Stomach (tissue), 9 donors: ENCODE data around the gene WDR27. TPM values are rescaled to one million over a fixed set of nuclear protein-coding genes. Genes with fewer than 3 reads are reported as not detected.

ENCODE experiments used
- DNase-seq, 2 donors: peaks; one replicate each; pipeline versions ENCODE4 v3.0.0 to v3.0.0-alpha.2; 2013 to 2019
- H3K27ac ChIP-seq, 5 donors: fragments of 200-600 bp in 4 of 5; sonication (generic) in 4 of 5; one replicate each; pipeline ENCODE4 v1.5.1; 2013 to 2019; ENCODE audit warnings: mild to moderate bottlenecking in 1 of 5, moderate library complexity in 1 of 5
- H3K27me3 ChIP-seq, 3 donors: fragments of 200-600 bp; sonication (generic); one replicate each; pipeline ENCODE4 v1.5.1; 2017 to 2019; ENCODE audit warnings: mixed run types in 1 of 3
- H3K36me3 ChIP-seq, 4 donors: fragments of 200-600 bp; sonication (generic); 1 replicate in 3 of 4; 2 replicates in 1 of 4; pipeline ENCODE4 v1.5.1; 2016 to 2019
- H3K4me1 ChIP-seq, 4 donors: fragments of 200-600 bp; sonication (generic); one replicate each; pipeline ENCODE4 v1.5.1; 2016 to 2019
- H3K4me3 ChIP-seq, 4 donors: fragments of 200-600 bp; sonication (generic) in 3 of 4; one replicate each; pipeline ENCODE4 v1.5.1; 2016 to 2019; ENCODE audit warnings: mild to moderate bottlenecking in 1 of 4
- H3K9me3 ChIP-seq, 4 donors: fragments of 200-600 bp; sonication (generic); one replicate each; pipeline ENCODE4 v1.5.1; 2016 to 2019
- CTCF ChIP-seq, 7 experiments: fragments of 450-650 bp in 4 of 7; fragments of 200-600 bp in 3 of 7; sonication (generic) in 3 of 7; IDR thresholded peaks; one replicate each; pipeline ENCODE4 v1.5.1; 2016 to 2019; ENCODE audit warnings: antibody characterized with exemption in 7 of 7, control low read depth in 2 of 7, mild to moderate bottlenecking in 1 of 7
- EP300 ChIP-seq: sonication (generic); formaldehyde crosslinking; IDR thresholded peaks from one replicate; pipeline ENCODE4 v1.6.1; 2017; ENCODE audit warnings: antibody characterized with exemption
- POLR2A ChIP-seq, 4 donors: fragments of 450-650 bp; IDR thresholded peaks; one replicate each; pipeline ENCODE4 v1.6.1; 2016; ENCODE audit warnings: antibody characterized with exemption in 4 of 4, control low read depth in 2 of 4, mild to moderate bottlenecking in 1 of 4, moderate library complexity in 1 of 4
- POLR2AphosphoS5 ChIP-seq, 3 donors: sonication (generic); formaldehyde crosslinking; IDR thresholded peaks; one replicate each; pipeline ENCODE4 v1.6.1; 2016; ENCODE audit warnings: antibody characterized with exemption in 3 of 3
- WGBS, 5 donors: extraction: QIAGEN DNeasy Blood & Tissue Kit in 3 of 5; methylation state at CpG; one replicate each; pipeline versions ENCODE4 v1.1.5 to v1.1.7; 2013 to 2018; 5-methylcytosine and 5-hydroxymethylcytosine counted together
- intact Hi-C: fragments of 100-400 bp; cut with DNase I; formaldehyde crosslinking; loops from one replicate; pipeline ENCODE4 v1.15.1; 2023; ENCODE audit warnings: low total_unique reads
- polyA plus RNA-seq, 3 donors: library from polyadenylated mRNA; stranded (reverse); fragments of 200-250 nt; gene quantifications; one replicate each; pipeline ENCODE4 v1.2.3, GENCODE V29; 2013
- total RNA-seq, 5 donors: library from RNA; depleted of rRNA; stranded (reverse); fragments of >200 nt; gene quantifications; one replicate each; pipeline versions ENCODE4 v1.1.0 to v1.2.3, GENCODE V29; 2014 to 2016
- donor health status: healthy with polysubstance abuse.
- donor health status: Bipolar disorder and iron deficiency.
- donor health status: healthy.

Gene WDR27
- total and polyA plus RNA-seq, 8 donors = 4.9 to 271 (median 39.9) TPM

GRCh38 chr6:169457762-169458161, 244.1 kb downstream of the WDR27 start:
- 78 to 94% (median 83%) methylated on average over 4 to 5 of the region's 5 CpGs for WGBS, 5 donors
- no peak for DNase-seq
- no peak for TF ChIP-seq POLR2A (IDR thresholded peaks at IDR 0.05)
- TF ChIP-seq POLR2AphosphoS5 (IDR thresholded peaks at IDR 0.05) = no peak
- no peak for TF ChIP-seq EP300
- no peak overlapping the region for H3K27ac ChIP-seq
- H3K36me3 ChIP-seq = no peaks in the 10 kb centered on the region
- H3K4me3 ChIP-seq = no peak overlapping the region
- no peaks in the 10 kb centered on the region for H3K27me3 ChIP-seq
- intact Hi-C loops = no loop called here
- peaks cover 4 to 22% (median 10%) of the 10 kb centered on the region in 4 donors for H3K4me1 ChIP-seq
- H3K9me3 ChIP-seq = peaks cover 0 to 6% (median 0%) of the 10 kb centered on the region in 4 donors

- Histone ChIP-seq H3K4me3 (no peak overlapping the region), H3K9me3 (peaks cover 0 to 6% (median 0%) of the 10 kb centered on the region in 4 donors), H3K36me3 (no peaks in the 10 kb centered on the region), H3K4me1 (peaks cover 7 to 26% (median 14%) of the 10 kb centered on the region in 4 donors), H3K27me3 (no peaks in the 10 kb centered on the region), H3K27ac (no peak overlapping the region)
- intact Hi-C loops = no loop called here
- DNase-seq = no peak
- WGBS, 5 donors = 87 to 94% (median 93%) methylated on average over 12 of the region's 12 CpGs
- TF ChIP-seq CTCF (IDR thresholded peaks at IDR 0.05) (no peak), POLR2A (IDR thresholded peaks at IDR 0.05) (no peak), EP300 (no peak), POLR2AphosphoS5 (IDR thresholded peaks at IDR 0.05) (no peak)
Observed at GRCh38 chr6:169456840-169457239, 245.0 kb downstream of the WDR27 start.

GRCh38 chr6:169455470-169455869, 246.4 kb downstream of the WDR27 start:
- intact Hi-C loops = no loop called here
- Histone ChIP-seq H3K4me3 (no peak overlapping the region), H3K27me3 (no peaks in the 10 kb centered on the region), H3K9me3 (peaks cover 0 to 6% (median 0%) of the 10 kb centered on the region in 4 donors), H3K27ac (peak overlapping the region in 1 of 5 donors; percentile 32), H3K36me3 (no peaks in the 10 kb centered on the region), H3K4me1 (peaks cover 7 to 37% (median 15%) of the 10 kb centered on the region in 4 donors)
- WGBS, 5 donors = 88 to 100% (median 96%) methylated on average over 1 of the region's 1 CpG
- DNase-seq = no peak
- TF ChIP-seq EP300 (no peak), POLR2AphosphoS5 (IDR thresholded peaks at IDR 0.05) (no peak), POLR2A (IDR thresholded peaks at IDR 0.05) (no peak), CTCF (IDR thresholded peaks at IDR 0.05) (no peak)

- peaks cover 0 to 5% (median 0%) of the 10 kb centered on the region in 4 donors for H3K9me3 ChIP-seq
- no peaks in the 10 kb centered on the region for H3K27me3 ChIP-seq
- intact Hi-C loops = no loop called here
- DNase-seq = no peak
- no peak overlapping the region for H3K4me3 ChIP-seq
- 85 to 90% (median 89%) methylated on average over 7 to 10 of the region's 10 CpGs for WGBS, 5 donors
- no peaks in the 10 kb centered on the region for H3K36me3 ChIP-seq
- peak overlapping the region; percentile 16 to 40 (median 32) for H3K27ac ChIP-seq
- TF ChIP-seq POLR2AphosphoS5 (IDR thresholded peaks at IDR 0.05) (no peak), POLR2A (IDR thresholded peaks at IDR 0.05) (no peak), EP300 (no peak), CTCF (IDR thresholded peaks at IDR 0.05) (no peak)
- peaks cover 7 to 43% (median 18%) of the 10 kb centered on the region in 4 donors for H3K4me1 ChIP-seq
Observed at GRCh38 chr6:169454872-169455204, 247.0 kb downstream of the WDR27 start.

GRCh38 chr6:169454204-169454871, 247.5 kb downstream of the WDR27 start:
- H3K9me3 ChIP-seq = no peaks in the 10 kb centered on the region
- DNase-seq = peak in 1 of 2 donors; percentile 75
- H3K27ac ChIP-seq = peak overlapping the region; percentile 16 to 40 (median 32)
- TF ChIP-seq EP300 (no peak), POLR2AphosphoS5 (IDR thresholded peaks at IDR 0.05) (peak in 2 of 3 donors; percentile 41 to 66), CTCF (IDR thresholded peaks at IDR 0.05) (peak in 1 of 7 experiments; percentile 27)
- H3K27me3 ChIP-seq = no peaks in the 10 kb centered on the region
- H3K36me3 ChIP-seq = no peaks in the 10 kb centered on the region
- intact Hi-C loops = no loop called here
- peaks cover 7 to 45% (median 18%) of the 10 kb centered on the region in 4 donors for H3K4me1 ChIP-seq
- no peak overlapping the region for H3K4me3 ChIP-seq
- WGBS, 5 donors = 26 to 43% (median 34%) methylated on average over 8 of the region's 8 CpGs
